ENCODE data around the gene ZNF718.
"Not testable (repeated sequence)": the region's sequence is repeated elsewhere in the genome, so short reads cannot be mapped to it uniquely, and the experiment has no call there.

The ZNF718 gene

DNA sequence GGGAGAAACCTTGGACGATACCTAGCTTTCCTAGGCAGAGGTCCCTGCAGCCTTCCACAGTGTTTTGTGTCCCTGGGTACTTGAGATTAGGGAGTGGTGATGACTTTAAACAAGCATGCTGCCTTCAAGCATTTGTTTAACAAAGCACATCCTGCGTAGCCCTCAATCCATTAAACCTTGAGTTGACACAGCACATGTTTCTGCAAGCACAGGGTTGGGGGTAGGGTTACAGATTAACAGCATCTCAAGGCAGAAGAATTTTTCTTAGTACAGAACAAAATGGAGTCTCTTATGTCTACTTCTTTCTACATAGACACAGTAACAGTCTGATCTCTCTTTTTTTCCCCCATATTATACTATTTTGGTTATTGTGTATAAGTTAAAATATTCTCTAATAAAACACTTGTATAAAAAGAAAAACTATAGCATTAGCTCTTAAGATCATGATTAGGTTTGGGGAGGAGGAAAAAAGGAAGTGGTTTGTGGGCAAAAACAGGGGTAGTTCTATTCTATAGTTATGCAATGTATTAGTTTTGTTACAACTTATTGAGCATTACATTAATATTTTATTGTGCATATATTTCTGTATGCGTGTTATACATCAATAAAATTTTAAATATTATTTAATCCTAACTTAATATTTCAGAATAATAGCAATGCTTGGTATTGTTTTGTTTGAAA lies 84.3 kb downstream of the ZNF718 start:
- peak; percentile 24 for DNase-seq
- not testable (repeated sequence) for H3K36me3 ChIP-seq (ENCODE audit: control insufficient read depth, insufficient read depth, low read length); H3K18ac ChIP-seq (ENCODE audit: low read length); H2AK5ac ChIP-seq (ENCODE audit: low read length); H3K27me3 ChIP-seq (ENCODE audit: insufficient read depth, low read length, poor library complexity); H3K4ac ChIP-seq (ENCODE audit: low read depth, low read length); H3K9ac ChIP-seq (ENCODE audit: low read length); H4K8ac ChIP-seq (ENCODE audit: low read depth, low read length); H3K4me1 ChIP-seq (ENCODE audit: control insufficient read depth, low read depth, low read length); H3K27ac ChIP-seq (ENCODE audit: low read depth, low read length); H3K79me1 ChIP-seq (ENCODE audit: low read length); H3K56ac ChIP-seq (ENCODE audit: low read length); H2BK15ac ChIP-seq (replicated peaks; ENCODE audit: low read depth); H2BK5ac ChIP-seq (ENCODE audit: low read length); H3K79me2 ChIP-seq (ENCODE audit: control insufficient read depth, insufficient read depth, low read length); H3K4me3 ChIP-seq (ENCODE audit: low read length); H4K5ac ChIP-seq (ENCODE audit: low read length); H2BK120ac ChIP-seq (ENCODE audit: low read depth, low read length); H3K23ac ChIP-seq (ENCODE audit: low read length); H3K4me2 ChIP-seq (ENCODE audit: low read length)
- WGBS (ENCODE audit: extremely low coverage, insufficient coverage, low lambda C conversion rate) = no CpG with 5 or more reads among the region's 3 CpGs

DNA sequence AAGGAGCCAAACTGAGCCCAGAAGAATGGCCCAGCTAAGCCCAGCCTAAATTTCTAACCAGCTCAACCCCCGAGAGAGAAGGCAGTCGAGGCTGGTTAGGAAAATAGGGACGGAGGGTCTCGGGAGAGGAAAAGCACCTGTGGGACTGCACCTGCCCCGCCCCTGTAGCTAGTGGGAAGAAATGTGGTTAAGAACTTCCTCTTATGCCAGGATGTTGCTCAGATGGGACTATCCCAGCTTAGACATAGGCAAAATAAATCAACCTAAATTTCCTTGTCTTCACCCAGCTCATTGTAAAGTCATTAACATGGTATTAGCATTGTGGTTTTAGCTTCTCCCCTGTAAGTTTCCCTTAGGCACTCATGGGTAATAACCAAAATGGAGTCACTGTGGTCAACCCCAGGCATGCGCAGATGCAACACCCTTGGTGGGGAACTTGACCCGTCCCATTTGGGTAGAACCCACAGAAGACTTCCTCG lies 86.8 kb downstream of the ZNF718 start:
- H3K4me2 ChIP-seq (ENCODE audit: low read length) = no peak overlapping the region
- no peak overlapping the region for H3K23ac ChIP-seq (ENCODE audit: low read length)
- no peak overlapping the region for H3K27ac ChIP-seq (ENCODE audit: low read depth, low read length)
- no peak overlapping the region for H3K4me3 ChIP-seq (ENCODE audit: low read length)
- H2BK15ac ChIP-seq (replicated peaks; ENCODE audit: low read depth) = no peak overlapping the region
- H2BK5ac ChIP-seq (ENCODE audit: low read length) = no peak overlapping the region
- H3K79me2 ChIP-seq (ENCODE audit: control insufficient read depth, insufficient read depth, low read length) = peaks cover 19% of the 10 kb centered on the region
- H2AK5ac ChIP-seq (ENCODE audit: low read length) = no peak overlapping the region
- DNase-seq = no peak
- no peak overlapping the region for H3K9ac ChIP-seq (ENCODE audit: low read length)
- H3K36me3 ChIP-seq (ENCODE audit: control insufficient read depth, insufficient read depth, low read length) = no peaks in the 10 kb centered on the region
- no peak overlapping the region for H4K8ac ChIP-seq (ENCODE audit: low read depth, low read length)
- no peaks in the 10 kb centered on the region for H3K4me1 ChIP-seq (ENCODE audit: control insufficient read depth, low read depth, low read length)
- peaks cover 10% of the 10 kb centered on the region for H3K79me1 ChIP-seq (ENCODE audit: low read length)
- H3K56ac ChIP-seq (ENCODE audit: low read length) = no peak overlapping the region
- H3K27me3 ChIP-seq (ENCODE audit: insufficient read depth, low read length, poor library complexity) = no peaks in the 10 kb centered on the region
- no peak overlapping the region for H3K4ac ChIP-seq (ENCODE audit: low read depth, low read length)
- H4K5ac ChIP-seq (ENCODE audit: low read length) = no peak overlapping the region
- no peak overlapping the region for H3K18ac ChIP-seq (ENCODE audit: low read length)
- H2BK120ac ChIP-seq (ENCODE audit: low read depth, low read length) = no peak overlapping the region
- WGBS (ENCODE audit: extremely low coverage, insufficient coverage, low lambda C conversion rate) = no CpG with 5 or more reads among the region's 8 CpGs

GRCh38 chr4:212438-213188 lies 88.3 kb downstream of the ZNF718 start:
- Histone ChIP-seq H3K79me2 (ENCODE audit: control insufficient read depth, insufficient read depth, low read length) (peaks cover 29% of the 10 kb centered on the region), H3K79me1 (ENCODE audit: low read length) (peaks cover 14% of the 10 kb centered on the region), H2BK15ac (replicated peaks; ENCODE audit: low read depth) (no peak overlapping the region), H2AK5ac (ENCODE audit: low read length) (no peak overlapping the region), H4K8ac (ENCODE audit: low read depth, low read length) (no peak overlapping the region), H2BK120ac (ENCODE audit: low read depth, low read length) (no peak overlapping the region), H3K27ac (ENCODE audit: low read depth, low read length) (peak overlapping the region; percentile 90), H3K4me2 (ENCODE audit: low read length) (peak overlapping the region; percentile 3), H4K5ac (ENCODE audit: low read length) (no peak overlapping the region), H2BK5ac (ENCODE audit: low read length) (no peak overlapping the region), H3K27me3 (ENCODE audit: insufficient read depth, low read length, poor library complexity) (no peaks in the 10 kb centered on the region), H3K18ac (ENCODE audit: low read length) (peak overlapping the region; percentile 86), H3K9ac (ENCODE audit: low read length) (peak overlapping the region; percentile 93), H3K56ac (ENCODE audit: low read length) (peak overlapping the region; percentile 98), H3K4ac (ENCODE audit: low read depth, low read length) (peak overlapping the region; percentile 28), H3K4me3 (ENCODE audit: low read length) (peak overlapping the region; percentile 89), H3K4me1 (ENCODE audit: control insufficient read depth, low read depth, low read length) (no peaks in the 10 kb centered on the region), H3K23ac (ENCODE audit: low read length) (no peak overlapping the region), H3K36me3 (ENCODE audit: control insufficient read depth, insufficient read depth, low read length) (no peaks in the 10 kb centered on the region)
- peak; percentile 98 for DNase-seq
- no CpG with 5 or more reads among the region's 57 CpGs for WGBS (ENCODE audit: extremely low coverage, insufficient coverage, low lambda C conversion rate)

DNA sequence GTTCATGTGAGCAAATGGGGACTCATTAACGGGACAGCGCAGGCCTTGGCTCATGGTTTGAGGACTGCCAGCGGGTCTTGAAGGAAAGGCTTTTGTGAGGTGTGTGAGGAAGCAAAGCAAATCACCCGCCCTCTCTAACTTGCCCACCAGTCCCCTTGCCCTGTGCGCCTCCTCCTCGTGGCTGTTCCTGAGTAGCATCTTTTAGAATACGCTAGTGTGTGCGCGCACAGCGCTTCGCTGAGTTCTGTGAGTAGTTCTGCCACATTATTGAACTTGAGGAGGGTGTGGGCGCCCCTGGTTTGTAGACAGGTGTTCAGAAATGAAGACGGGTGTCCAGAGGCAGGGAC lies 88.9 kb downstream of the ZNF718 start:
- H2BK120ac ChIP-seq (ENCODE audit: low read depth, low read length); H3K27me3 ChIP-seq (ENCODE audit: insufficient read depth, low read length, poor library complexity); H2BK5ac ChIP-seq (ENCODE audit: low read length); H3K18ac ChIP-seq (ENCODE audit: low read length); H4K5ac ChIP-seq (ENCODE audit: low read length); H2BK15ac ChIP-seq (replicated peaks; ENCODE audit: low read depth); H3K36me3 ChIP-seq (ENCODE audit: control insufficient read depth, insufficient read depth, low read length); H2AK5ac ChIP-seq (ENCODE audit: low read length); H3K4me1 ChIP-seq (ENCODE audit: control insufficient read depth, low read depth, low read length); H4K8ac ChIP-seq (ENCODE audit: low read depth, low read length); H3K23ac ChIP-seq (ENCODE audit: low read length); H3K27ac ChIP-seq (ENCODE audit: low read depth, low read length): not testable (repeated sequence)
- Histone ChIP-seq H3K4ac (ENCODE audit: low read depth, low read length) (peak overlapping the region; percentile 28), H3K4me2 (ENCODE audit: low read length) (peak overlapping the region; percentile 3), H3K56ac (ENCODE audit: low read length) (peak overlapping the region; percentile 98), H3K79me1 (ENCODE audit: low read length) (peaks cover 16% of the 10 kb centered on the region), H3K4me3 (ENCODE audit: low read length) (peak overlapping the region; percentile 89), H3K9ac (ENCODE audit: low read length) (peak overlapping the region; percentile 93), H3K79me2 (ENCODE audit: control insufficient read depth, insufficient read depth, low read length) (peaks cover 35% of the 10 kb centered on the region)
- WGBS (ENCODE audit: extremely low coverage, insufficient coverage, low lambda C conversion rate) = no CpG with 5 or more reads among the region's 13 CpGs
- DNase-seq = peak; percentile 75

All from mesendoderm (in vitro differentiated cells).